GM21515 (cell line): ENCODE results near the gene SORBS1.

Source experiments
- ATAC-seq: cut with Tn5 transposase; IDR thresholded peaks from one replicate; pipeline ENCODE4 v1.9.1; 2021; ENCODE audit not compliant: unreplicated experiment

SORBS1 gene

GRCh38 chr10:95416270-95416669 lies 144.9 kb downstream of the SORBS1 start:
- no peak for ATAC-seq

- no peak for ATAC-seq
Measured at GRCh38 chr10:95415621-95416031, 145.5 kb downstream of the SORBS1 start.

- ATAC-seq, result no peak
Measured at GRCh38 chr10:95414844-95415485, 146.2 kb downstream of the SORBS1 start.

- no peak for ATAC-seq
Measured at GRCh38 chr10:95414016-95414830, 146.9 kb downstream of the SORBS1 start.

- ATAC-seq, result no peak
Measured at GRCh38 chr10:95413588-95413987, 147.6 kb downstream of the SORBS1 start.

GRCh38 chr10:95411635-95412034 lies 149.5 kb downstream of the SORBS1 start:
- no peak for ATAC-seq

- ATAC-seq, result no peak
Measured at GRCh38 chr10:95408983-95409873, 151.9 kb downstream of the SORBS1 start.

- no peak for ATAC-seq
Measured at GRCh38 chr10:95408148-95408960, 152.8 kb downstream of the SORBS1 start.

- ATAC-seq, result no peak
Measured at GRCh38 chr10:95407546-95407945, 153.6 kb downstream of the SORBS1 start.

GRCh38 chr10:95406651-95407280 lies 154.4 kb downstream of the SORBS1 start:
- ATAC-seq, result no peak

GRCh38 chr10:95405655-95406054 lies 155.5 kb downstream of the SORBS1 start:
- ATAC-seq, result no peak

GRCh38 chr10:95404864-95405263 lies 156.3 kb downstream of the SORBS1 start:
- no peak for ATAC-seq

- no peak for ATAC-seq
Measured at GRCh38 chr10:95404462-95404858, 156.7 kb downstream of the SORBS1 start.

GRCh38 chr10:95403700-95404461 lies 157.3 kb downstream of the SORBS1 start:
- no peak for ATAC-seq

- no peak for ATAC-seq
Measured at GRCh38 chr10:95401704-95402469, 159.3 kb downstream of the SORBS1 start.

GRCh38 chr10:95400787-95401186 lies 160.4 kb downstream of the SORBS1 start:
- ATAC-seq, result no peak

- no peak for ATAC-seq
Measured at GRCh38 chr10:95399183-95399582, 162.0 kb downstream of the SORBS1 start.

GRCh38 chr10:95397747-95398146 lies 163.4 kb downstream of the SORBS1 start:
- ATAC-seq, result no peak
